Hepatocyte (in vitro differentiated cells): ENCODE data around the gene VPS26C. TPM values are rescaled to one million over a fixed set of nuclear protein-coding genes. Genes with fewer than 3 reads are reported as not detected.

Experiments used
- DNase-seq: peaks from one replicate; pipeline ENCODE4 v3.0.0-alpha.2; 2016; ENCODE audit warnings: low spot score
- H2AFZ ChIP-seq: fragments of 200-600 bp; sonication (generic); 2 replicates; pipeline ENCODE4 v1.6.0; 2016; ENCODE audit warnings: antibody characterized with exemption, mild to moderate bottlenecking
- H3K27ac ChIP-seq: fragments of 200-600 bp; sonication (generic); 2 replicates; pipeline ENCODE4 v1.5.1; 2016; ENCODE audit warnings: mild to moderate bottlenecking
- H3K27me3 ChIP-seq: fragments of 200-600 bp; sonication (generic); 2 replicates; pipeline ENCODE4 v1.6.1; 2016
- H3K36me3 ChIP-seq: fragments of 200-600 bp; sonication (generic); replicated peaks from 2 replicates; pipeline ENCODE4 v1.5.1; 2016; ENCODE audit warnings: low read depth; ENCODE audit not compliant: insufficient read depth
- H3K4me1 ChIP-seq: fragments of 200-600 bp; sonication (generic); 2 replicates; pipeline ENCODE4 v1.5.1; 2016; ENCODE audit warnings: mild to moderate bottlenecking, moderate library complexity; ENCODE audit not compliant: insufficient read depth
- H3K4me2 ChIP-seq: fragments of 200-600 bp; sonication (generic); 2 replicates; pipeline ENCODE4 v1.6.0; 2016
- H3K4me3 ChIP-seq: fragments of 200-600 bp; sonication (generic); 2 replicates; pipeline ENCODE4 v1.5.1; 2016; ENCODE audit warnings: mild to moderate bottlenecking
- H3K79me2 ChIP-seq: fragments of 200-600 bp; sonication (generic); 2 replicates; pipeline ENCODE4 v1.6.0; 2017; ENCODE audit warnings: mild to moderate bottlenecking
- H3K9me2 ChIP-seq: fragments of 200-600 bp; sonication (generic); replicated peaks from 2 replicates; pipeline ENCODE4 v1.6.0; 2017; ENCODE audit warnings: mild to moderate bottlenecking; ENCODE audit not compliant: insufficient read depth
- H3K9me3 ChIP-seq: fragments of 200-600 bp; sonication (generic); 2 replicates; pipeline ENCODE4 v1.5.1; 2016; ENCODE audit warnings: low read depth, mild to moderate bottlenecking
- H4K20me1 ChIP-seq: fragments of 200-600 bp; sonication (generic); 2 replicates; pipeline ENCODE4 v1.6.0; 2016; ENCODE audit warnings: mild to moderate bottlenecking; ENCODE audit not compliant: insufficient read depth, poor library complexity, severe bottlenecking
- CTCF ChIP-seq: fragments of 200-600 bp; sonication (generic); IDR thresholded peaks from 2 replicates; pipeline ENCODE4 v1.5.1; 2016; ENCODE audit warnings: antibody characterized with exemption, mild to moderate bottlenecking; ENCODE audit not compliant: poor library complexity
- EZH2 ChIP-seq: fragments of 200-600 bp; sonication (generic); IDR thresholded peaks from 2 replicates; pipeline ENCODE4 v1.6.1; 2016; ENCODE audit warnings: antibody characterized with exemption, mild to moderate bottlenecking, borderline replicate concordance
- EZH2phosphoT487 ChIP-seq: fragments of 200-600 bp; sonication (generic); IDR thresholded peaks from one replicate; pipeline ENCODE4 v1.6.1; 2018; ENCODE audit warnings: antibody characterized with exemption, mild to moderate bottlenecking, low read depth, moderate library complexity; ENCODE audit not compliant: unreplicated experiment, severe bottlenecking
- WGBS: methylation state at CpG from one replicate; pipeline ENCODE4 v1.1.6; 2016; ENCODE audit warnings: low lambda C conversion rate; ENCODE audit errors: missing lambda C conversion rate; 5-methylcytosine and 5-hydroxymethylcytosine counted together
- polyA plus RNA-seq: library from polyadenylated mRNA; unstranded; fragments of >200 nt; fragmentation: Nextera tagmentation; extraction: Ambion mirVana; gene quantifications from 2 replicates; pipeline ENCODE4 v1.2.1, GENCODE V29; 2016
- total RNA-seq: library from RNA; depleted of rRNA; stranded (reverse); fragments of >200 nt; gene quantifications from 2 replicates; pipeline ENCODE4 v1.2.3, GENCODE V29; 2014

Gene VPS26C
- total and polyA plus RNA-seq, 2 experiments from 2014 or later, result 43.7 to 74.5 TPM

GRCh38 chr21:37244501-37245095 lies 22.5 kb downstream of the VPS26C start:
- Histone ChIP-seq H3K79me2 (peaks cover 100% of the 10 kb centered on the region), H3K4me3 (no peak overlapping the region), H3K27me3 (no peaks in the 10 kb centered on the region), H3K27ac (no peak overlapping the region), H3K4me2 (peak overlapping the region; percentile 52), H3K4me1 (peaks cover 4% of the 10 kb centered on the region), H3K9me2 (no peaks in the 10 kb centered on the region), H3K9me3 (no peaks in the 10 kb centered on the region), H4K20me1 (peaks cover 27% of the 10 kb centered on the region), H2AFZ (no peak overlapping the region), H3K36me3 (no peaks in the 10 kb centered on the region)
- no peak for TF ChIP-seq EZH2phosphoT487
- no peak for TF ChIP-seq EZH2
- TF ChIP-seq CTCF, result no peak
- DNase-seq, result no peak
- WGBS, result 75% methylated on average over 12 of the region's 12 CpGs

GRCh38 chr21:37243961-37244360 lies 23.2 kb downstream of the VPS26C start:
- no peak for TF ChIP-seq CTCF
- H3K4me2 ChIP-seq, result no peak overlapping the region
- DNase-seq, result no peak
- H3K4me1 ChIP-seq, result peaks cover 4% of the 10 kb centered on the region
- no peak overlapping the region for H2AFZ ChIP-seq
- H3K9me2 ChIP-seq, result no peaks in the 10 kb centered on the region
- H3K79me2 ChIP-seq, result peaks cover 94% of the 10 kb centered on the region
- no peak overlapping the region for H3K27ac ChIP-seq
- H3K36me3 ChIP-seq, result no peaks in the 10 kb centered on the region
- no peaks in the 10 kb centered on the region for H3K9me3 ChIP-seq
- 96% methylated on average over 6 of the region's 6 CpGs for WGBS
- no peak overlapping the region for H3K4me3 ChIP-seq
- no peaks in the 10 kb centered on the region for H3K27me3 ChIP-seq
- H4K20me1 ChIP-seq, result peaks cover 21% of the 10 kb centered on the region

- Histone ChIP-seq H3K9me3 (no peaks in the 10 kb centered on the region), H3K4me3 (no peak overlapping the region), H4K20me1 (peaks cover 7% of the 10 kb centered on the region), H3K27me3 (no peaks in the 10 kb centered on the region), H2AFZ (no peak overlapping the region), H3K4me2 (no peak overlapping the region), H3K9me2 (no peaks in the 10 kb centered on the region), H3K36me3 (no peaks in the 10 kb centered on the region), H3K79me2 (peaks cover 69% of the 10 kb centered on the region), H3K4me1 (peaks cover 4% of the 10 kb centered on the region), H3K27ac (no peak overlapping the region)
- TF ChIP-seq EZH2, result no peak
- TF ChIP-seq CTCF, result no peak
- no peak for TF ChIP-seq EZH2phosphoT487
- 92% methylated on average over 7 of the region's 7 CpGs for WGBS
- no peak for DNase-seq
Measured at GRCh38 chr21:37241426-37241825, 25.7 kb downstream of the VPS26C start.

GRCh38 chr21:37240978-37241377 lies 26.2 kb downstream of the VPS26C start:
- H3K9me3 ChIP-seq, result no peaks in the 10 kb centered on the region
- H3K4me2 ChIP-seq, result no peak overlapping the region
- TF ChIP-seq CTCF (no peak), EZH2phosphoT487 (no peak), EZH2 (no peak)
- no peaks in the 10 kb centered on the region for H3K36me3 ChIP-seq
- peaks cover 4% of the 10 kb centered on the region for H3K4me1 ChIP-seq
- 87% methylated on average over 8 of the region's 8 CpGs for WGBS
- H3K27me3 ChIP-seq, result no peaks in the 10 kb centered on the region
- H3K27ac ChIP-seq, result no peak overlapping the region
- H3K9me2 ChIP-seq, result no peaks in the 10 kb centered on the region
- DNase-seq, result no peak
- H3K4me3 ChIP-seq, result no peak overlapping the region
- no peak overlapping the region for H2AFZ ChIP-seq
- H4K20me1 ChIP-seq, result peaks cover 7% of the 10 kb centered on the region
- peaks cover 64% of the 10 kb centered on the region for H3K79me2 ChIP-seq
